ENCODE data around the gene MEGF6. TPM values are rescaled to one million over a fixed set of nuclear protein-coding genes. Genes with fewer than 3 reads are reported as not detected.

Gene MEGF6
- total and polyA plus RNA-seq, 4 donors, result 53.7 to 332 (median 157) TPM

GRCh38 chr1:3618531-3618880, 7.2 kb upstream of the MEGF6 start:
- no peaks in the 10 kb centered on the region for H3K27me3 ChIP-seq (ENCODE audit: control insufficient read depth in 1 of 2, insufficient read depth in 2 of 2, low read length in 1 of 2)
- ATAC-seq (ENCODE audit: low FRiP score) (no peak), DNase-seq (no peak)
- no peaks in the 10 kb centered on the region for H3K36me3 ChIP-seq (ENCODE audit: control insufficient read depth in 1 of 2, insufficient read depth in 2 of 2, low read length in 1 of 2)
- no peaks in the 10 kb centered on the region for H3K9me3 ChIP-seq (ENCODE audit: control insufficient read depth, low read length)
- H3K4me1 ChIP-seq (ENCODE audit: control insufficient read depth in 1 of 2, insufficient read depth in 2 of 2, low read length in 2 of 2), result no peaks in the 10 kb centered on the region
- no peak overlapping the region for H3K27ac ChIP-seq (ENCODE audit: low read depth in 1 of 2, low read length in 2 of 2)
- 75 to 82% methylated on average over 9 of the region's 9 CpGs for WGBS, 2 donors
- intact Hi-C loops (cut with DNase I), result loop anchor here in 1 of 2 donors (2.0 kb wide), 1 partner anchor 54 kb away; no protein-coding TSS in a partner anchor
- no peak overlapping the region for H3K4me3 ChIP-seq (ENCODE audit: low read length in 2 of 2)

- no peaks in the 10 kb centered on the region for H3K27me3 ChIP-seq (ENCODE audit: control insufficient read depth in 1 of 2, insufficient read depth in 2 of 2, low read length in 1 of 2)
- H3K36me3 ChIP-seq (ENCODE audit: control insufficient read depth in 1 of 2, insufficient read depth in 2 of 2, low read length in 1 of 2), result no peaks in the 10 kb centered on the region
- H3K9me3 ChIP-seq (ENCODE audit: control insufficient read depth, low read length), result no peaks in the 10 kb centered on the region
- no peak overlapping the region for H3K4me3 ChIP-seq (ENCODE audit: low read length in 2 of 2)
- DNase-seq, result no peak
- H3K27ac ChIP-seq (ENCODE audit: low read depth in 1 of 2, low read length in 2 of 2), result no peak overlapping the region
- H3K4me1 ChIP-seq (ENCODE audit: control insufficient read depth in 1 of 2, insufficient read depth in 2 of 2, low read length in 2 of 2), result no peaks in the 10 kb centered on the region
- ATAC-seq (ENCODE audit: low FRiP score), result no peak
- 86 to 90% methylated on average over 17 to 18 of the region's 18 CpGs for WGBS, 2 donors
- intact Hi-C loops (cut with DNase I), result loop anchor here in 1 of 2 donors (2.0 kb wide), 1 partner anchor 53 kb away; no protein-coding TSS in a partner anchor
Measured at GRCh38 chr1:3617806-3618345, 6.6 kb upstream of the MEGF6 start.

GRCh38 chr1:3616861-3617260, 5.6 kb upstream of the MEGF6 start:
- H3K9me3 ChIP-seq (ENCODE audit: control insufficient read depth, low read length), result no peaks in the 10 kb centered on the region
- H3K4me3 ChIP-seq (ENCODE audit: low read length in 2 of 2), result no peak overlapping the region
- WGBS, 2 donors, result 89 to 93% methylated on average over 9 of the region's 9 CpGs
- H3K27me3 ChIP-seq (ENCODE audit: control insufficient read depth in 1 of 2, insufficient read depth in 2 of 2, low read length in 1 of 2), result no peaks in the 10 kb centered on the region
- ATAC-seq (ENCODE audit: low FRiP score) (no peak), DNase-seq (no peak)
- no peaks in the 10 kb centered on the region for H3K36me3 ChIP-seq (ENCODE audit: control insufficient read depth in 1 of 2, insufficient read depth in 2 of 2, low read length in 1 of 2)
- no peaks in the 10 kb centered on the region for H3K4me1 ChIP-seq (ENCODE audit: control insufficient read depth in 1 of 2, insufficient read depth in 2 of 2, low read length in 2 of 2)
- intact Hi-C loops (cut with DNase I), result no loop called here
- no peak overlapping the region for H3K27ac ChIP-seq (ENCODE audit: low read depth in 1 of 2, low read length in 2 of 2)

GRCh38 chr1:3614755-3615742, 3.7 kb upstream of the MEGF6 start:
- H3K27me3 ChIP-seq (ENCODE audit: control insufficient read depth in 1 of 2, insufficient read depth in 2 of 2, low read length in 1 of 2), result peaks cover 0 to 1% of the 10 kb centered on the region in 2 donors
- WGBS, 2 donors, result 66 to 75% methylated on average over 20 of the region's 20 CpGs
- ATAC-seq (ENCODE audit: low FRiP score), result no peak
- no peaks in the 10 kb centered on the region for H3K9me3 ChIP-seq (ENCODE audit: control insufficient read depth, low read length)
- no peak overlapping the region for H3K27ac ChIP-seq (ENCODE audit: low read depth in 1 of 2, low read length in 2 of 2)
- H3K36me3 ChIP-seq (ENCODE audit: control insufficient read depth in 1 of 2, insufficient read depth in 2 of 2, low read length in 1 of 2), result no peaks in the 10 kb centered on the region
- H3K4me1 ChIP-seq (ENCODE audit: control insufficient read depth in 1 of 2, insufficient read depth in 2 of 2, low read length in 2 of 2), result no peaks in the 10 kb centered on the region
- intact Hi-C loops (cut with DNase I), result no loop called here
- no peak overlapping the region for H3K4me3 ChIP-seq (ENCODE audit: low read length in 2 of 2)
- no peak for DNase-seq

- no peaks in the 10 kb centered on the region for H3K4me1 ChIP-seq (ENCODE audit: control insufficient read depth in 1 of 2, insufficient read depth in 2 of 2, low read length in 2 of 2)
- H3K4me3 ChIP-seq (ENCODE audit: low read length in 2 of 2), result no peak overlapping the region
- intact Hi-C loops (cut with DNase I), result no loop called here
- no peaks in the 10 kb centered on the region for H3K36me3 ChIP-seq (ENCODE audit: control insufficient read depth in 1 of 2, insufficient read depth in 2 of 2, low read length in 1 of 2)
- 77% methylated on average over 7 of the region's 7 CpGs for WGBS, 2 donors
- no peaks in the 10 kb centered on the region for H3K9me3 ChIP-seq (ENCODE audit: control insufficient read depth, low read length)
- H3K27ac ChIP-seq (ENCODE audit: low read depth in 1 of 2, low read length in 2 of 2), result no peak overlapping the region
- peaks cover 0 to 1% of the 10 kb centered on the region in 2 donors for H3K27me3 ChIP-seq (ENCODE audit: control insufficient read depth in 1 of 2, insufficient read depth in 2 of 2, low read length in 1 of 2)
- DNase-seq (no peak), ATAC-seq (ENCODE audit: low FRiP score) (no peak)
Measured at GRCh38 chr1:3612123-3612522, 815 bp upstream of the MEGF6 start.

GRCh38 chr1:3610527-3611169, 660 bp downstream of the MEGF6 start:
- no peaks in the 10 kb centered on the region for H3K4me1 ChIP-seq (ENCODE audit: control insufficient read depth in 1 of 2, insufficient read depth in 2 of 2, low read length in 2 of 2)
- 10 to 12% methylated on average over 24 to 27 of the region's 27 CpGs for WGBS, 2 donors
- no peaks in the 10 kb centered on the region for H3K9me3 ChIP-seq (ENCODE audit: control insufficient read depth, low read length)
- peaks cover 0 to 1% of the 10 kb centered on the region in 2 donors for H3K27me3 ChIP-seq (ENCODE audit: control insufficient read depth in 1 of 2, insufficient read depth in 2 of 2, low read length in 1 of 2)
- DNase-seq, result no peak
- intact Hi-C loops (cut with DNase I), result no loop called here
- no peak for ATAC-seq (ENCODE audit: low FRiP score)
- no peaks in the 10 kb centered on the region for H3K36me3 ChIP-seq (ENCODE audit: control insufficient read depth in 1 of 2, insufficient read depth in 2 of 2, low read length in 1 of 2)
- no peak overlapping the region for H3K27ac ChIP-seq (ENCODE audit: low read depth in 1 of 2, low read length in 2 of 2)
- no peak overlapping the region for H3K4me3 ChIP-seq (ENCODE audit: low read length in 2 of 2)

- ATAC-seq (ENCODE audit: low FRiP score) (no peak), DNase-seq (no peak)
- H3K4me3 ChIP-seq (ENCODE audit: low read length in 2 of 2), result no peak overlapping the region
- no peak overlapping the region for H3K27ac ChIP-seq (ENCODE audit: low read depth in 1 of 2, low read length in 2 of 2)
- intact Hi-C loops (cut with DNase I), result no loop called here
- H3K27me3 ChIP-seq (ENCODE audit: control insufficient read depth in 1 of 2, insufficient read depth in 2 of 2, low read length in 1 of 2), result peaks cover 0 to 1% of the 10 kb centered on the region in 2 donors
- H3K36me3 ChIP-seq (ENCODE audit: control insufficient read depth in 1 of 2, insufficient read depth in 2 of 2, low read length in 1 of 2), result no peaks in the 10 kb centered on the region
- no peaks in the 10 kb centered on the region for H3K4me1 ChIP-seq (ENCODE audit: control insufficient read depth in 1 of 2, insufficient read depth in 2 of 2, low read length in 2 of 2)
- no peaks in the 10 kb centered on the region for H3K9me3 ChIP-seq (ENCODE audit: control insufficient read depth, low read length)
- 72 to 76% methylated on average over 24 of the region's 24 CpGs for WGBS, 2 donors
Measured at GRCh38 chr1:3609769-3610526, 1.4 kb downstream of the MEGF6 start.

GRCh38 chr1:3609016-3609768, 2.1 kb downstream of the MEGF6 start:
- 66 to 75% methylated on average over 22 of the region's 22 CpGs for WGBS, 2 donors
- H3K9me3 ChIP-seq (ENCODE audit: control insufficient read depth, low read length), result no peaks in the 10 kb centered on the region
- no peak for DNase-seq

More at GRCh38 chr1:3609016-3609768, 2.1 kb downstream of the MEGF6 start:
- no peak overlapping the region for H3K27ac ChIP-seq (ENCODE audit: low read depth in 1 of 2, low read length in 2 of 2)
- no peaks in the 10 kb centered on the region for H3K4me1 ChIP-seq (ENCODE audit: control insufficient read depth in 1 of 2, insufficient read depth in 2 of 2, low read length in 2 of 2)
- no peak overlapping the region for H3K4me3 ChIP-seq (ENCODE audit: low read length in 2 of 2)
- ATAC-seq (ENCODE audit: low FRiP score), result no peak
- no peaks in the 10 kb centered on the region for H3K36me3 ChIP-seq (ENCODE audit: control insufficient read depth in 1 of 2, insufficient read depth in 2 of 2, low read length in 1 of 2)
- intact Hi-C loops (cut with DNase I), result no loop called here
- H3K27me3 ChIP-seq (ENCODE audit: control insufficient read depth in 1 of 2, insufficient read depth in 2 of 2, low read length in 1 of 2), result peaks cover 0 to 1% of the 10 kb centered on the region in 2 donors
